Loucy (cell line): ENCODE results near the gene BCL2L2.

ENCODE experiments used
- H2AFZ ChIP-seq: fragments of 200-600 bp; sonication (generic); 2 replicates; pipeline ENCODE4 v1.6.0; 2016; ENCODE audit warnings: antibody characterized with exemption, mild to moderate bottlenecking, low read length, moderate library complexity
- H3F3A ChIP-seq: fragments of 200-600 bp; 2 replicates; pipeline ENCODE4 v1.6.0; 2016; ENCODE audit warnings: antibody characterized with exemption, low read depth, mild to moderate bottlenecking
- H3K27me3 ChIP-seq: fragments of 200-600 bp; sonication (generic); 2 replicates; pipeline ENCODE4 v1.6.1; 2014; ENCODE audit warnings: low read length, mild to moderate bottlenecking; ENCODE audit not compliant: insufficient read depth, poor library complexity, severe bottlenecking
- H3K36me3 ChIP-seq: fragments of 200-600 bp; sonication (generic); 2 replicates; pipeline ENCODE4 v1.6.1; 2016; ENCODE audit warnings: low read length; ENCODE audit not compliant: insufficient read depth
- H3K4me1 ChIP-seq: fragments of 200-600 bp; sonication (generic); 2 replicates; pipeline ENCODE4 v1.5.1; 2014; ENCODE audit warnings: low read length, mild to moderate bottlenecking; ENCODE audit not compliant: insufficient read depth, poor library complexity, severe bottlenecking
- H3K4me2 ChIP-seq: fragments of 200-600 bp; sonication (generic); 2 replicates; pipeline ENCODE4 v1.6.0; 2014; ENCODE audit warnings: antibody characterized with exemption, low read length, low read depth, mild to moderate bottlenecking; ENCODE audit not compliant: poor library complexity, severe bottlenecking
- H3K4me3 ChIP-seq: fragments of 200-600 bp; sonication (generic); 2 replicates; pipeline ENCODE4 v1.5.1; 2014; ENCODE audit warnings: low read length, mild to moderate bottlenecking, mixed read lengths; ENCODE audit not compliant: poor library complexity, severe bottlenecking
- H3K79me2 ChIP-seq: fragments of 200-600 bp; sonication (generic); 2 replicates; pipeline ENCODE4 v1.6.1; 2014; ENCODE audit warnings: low read length; ENCODE audit not compliant: insufficient read depth
- H3K9ac ChIP-seq: fragments of 200-600 bp; sonication (generic); 2 replicates; pipeline ENCODE4 v1.6.0; 2014; ENCODE audit warnings: mild to moderate bottlenecking, low read depth, low read length, moderate library complexity; ENCODE audit not compliant: poor library complexity, severe bottlenecking
- H3K9me2 ChIP-seq: fragments of 200-600 bp; sonication (generic); replicated peaks from 2 replicates; pipeline ENCODE4 v1.6.1; 2016; ENCODE audit warnings: low read depth, low read length, mixed read lengths
- H3K9me3 ChIP-seq: fragments of 200-600 bp; sonication (generic); 2 replicates; pipeline ENCODE4 v1.6.1; 2014; ENCODE audit warnings: mild to moderate bottlenecking, antibody characterized with exemption, low read length, low read depth; ENCODE audit not compliant: insufficient read depth
- H4K20me1 ChIP-seq: fragments of 200-600 bp; sonication (generic); 2 replicates; pipeline ENCODE4 v1.6.0; 2014; ENCODE audit warnings: antibody characterized with exemption, low read length, mild to moderate bottlenecking; ENCODE audit not compliant: insufficient read depth, poor library complexity, severe bottlenecking
- CTCF ChIP-seq: fragments of 200-600 bp; sonication (generic); conservative IDR thresholded peaks from 2 replicates; pipeline ENCODE4 v1.5.1; 2014; ENCODE audit warnings: mild to moderate bottlenecking, antibody characterized with exemption, low read length
- EZH2phosphoT487 ChIP-seq: fragments of 200-600 bp; IDR thresholded peaks from 2 replicates; pipeline ENCODE4 v1.6.1; 2018; ENCODE audit warnings: antibody characterized with exemption, mild to moderate bottlenecking, moderate library complexity, borderline replicate concordance

Gene BCL2L2

DNA sequence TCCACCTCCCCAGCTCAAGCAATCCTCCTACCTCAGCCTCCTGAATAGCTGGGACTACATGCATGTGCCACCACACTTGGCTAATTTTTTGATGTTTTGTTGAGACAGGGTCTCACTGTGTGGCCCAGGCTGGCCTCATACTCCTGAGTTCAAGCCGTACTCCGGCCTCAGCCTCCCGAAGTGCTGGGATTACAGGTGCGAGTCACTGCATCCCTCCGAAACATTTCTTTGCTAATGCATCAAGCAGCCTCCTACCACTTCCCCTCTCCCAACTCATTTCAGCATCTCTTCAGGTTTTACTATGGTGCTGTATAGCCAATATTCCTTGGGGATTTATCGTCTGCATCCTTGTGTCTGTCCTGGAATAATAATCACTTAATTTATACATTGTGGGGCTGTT lies 48.4 kb downstream of the BCL2L2 start:
- no peak overlapping the region for H3K4me2 ChIP-seq
- H3K4me1 ChIP-seq, result no peaks in the 10 kb centered on the region
- TF ChIP-seq EZH2phosphoT487 (no peak), CTCF (no peak)
- H4K20me1 ChIP-seq, result no peaks in the 10 kb centered on the region
- H3K27me3 ChIP-seq, result peaks cover 17% of the 10 kb centered on the region
- H3K9me2 ChIP-seq, result no peaks in the 10 kb centered on the region
- no peak overlapping the region for H3K9ac ChIP-seq
- H2AFZ ChIP-seq, result no peak overlapping the region
- H3K4me3 ChIP-seq, result no peak overlapping the region
- no peaks in the 10 kb centered on the region for H3K9me3 ChIP-seq
- H3K36me3 ChIP-seq, result no peaks in the 10 kb centered on the region
- no peaks in the 10 kb centered on the region for H3F3A ChIP-seq
- no peaks in the 10 kb centered on the region for H3K79me2 ChIP-seq

DNA sequence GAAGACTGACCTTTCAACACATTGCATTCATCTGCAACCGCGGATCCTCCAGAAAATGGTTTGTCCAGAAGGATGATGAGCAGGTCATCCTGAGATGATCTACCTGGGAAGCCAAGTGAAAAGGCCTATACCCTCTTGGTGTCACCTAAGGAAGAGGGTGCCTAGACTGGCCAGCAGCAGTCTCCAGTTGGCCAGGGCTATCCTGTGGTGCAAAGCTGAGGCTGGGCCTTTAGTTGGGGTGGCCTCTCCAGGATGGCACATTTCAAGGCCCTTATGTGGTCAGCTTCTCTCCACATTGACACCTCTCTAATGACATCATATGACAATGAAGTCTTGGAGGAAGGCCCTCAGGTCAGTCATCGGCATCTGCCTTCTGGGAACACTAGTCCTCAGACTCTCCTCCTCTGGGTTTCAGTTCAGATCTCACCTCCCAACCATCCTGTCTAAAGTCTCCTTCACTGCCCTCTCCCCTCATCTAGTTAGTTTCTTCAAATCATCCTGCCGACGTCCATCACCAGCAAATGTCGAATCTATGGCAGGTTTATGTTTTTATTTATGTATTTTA lies 49.3 kb downstream of the BCL2L2 start:
- Histone ChIP-seq H2AFZ (no peak overlapping the region), H3K9me3 (no peaks in the 10 kb centered on the region), H4K20me1 (no peaks in the 10 kb centered on the region), H3K4me1 (no peaks in the 10 kb centered on the region), H3K4me3 (no peak overlapping the region), H3K9me2 (no peaks in the 10 kb centered on the region), H3K36me3 (no peaks in the 10 kb centered on the region), H3K79me2 (no peaks in the 10 kb centered on the region), H3K9ac (no peak overlapping the region), H3K27me3 (peaks cover 17% of the 10 kb centered on the region), H3K4me2 (no peak overlapping the region), H3F3A (no peaks in the 10 kb centered on the region)
- TF ChIP-seq CTCF (no peak), EZH2phosphoT487 (no peak)

DNA sequence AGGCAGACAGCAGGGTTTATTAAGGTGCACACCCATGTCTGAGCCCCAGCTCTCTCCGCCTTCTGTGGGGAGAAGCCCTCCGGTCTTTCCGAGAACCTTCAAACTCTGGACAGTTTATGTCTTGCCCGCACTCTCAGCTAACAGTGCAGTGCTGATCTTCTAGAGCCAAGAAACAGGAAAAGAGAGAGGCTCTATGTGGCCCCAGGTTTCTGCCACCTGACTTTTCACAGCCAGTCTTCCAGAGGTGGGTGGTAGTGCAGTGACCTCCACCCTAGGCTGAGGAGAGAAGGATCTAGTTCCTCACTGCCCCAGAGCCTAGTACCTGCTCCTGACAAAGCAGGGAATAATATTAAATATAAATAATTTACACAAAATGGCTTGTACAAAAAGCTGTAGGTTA lies 50.0 kb downstream of the BCL2L2 start:
- Histone ChIP-seq H3K79me2 (no peaks in the 10 kb centered on the region), H3K36me3 (no peaks in the 10 kb centered on the region), H3K9me3 (no peaks in the 10 kb centered on the region), H3K4me1 (no peaks in the 10 kb centered on the region), H3K4me2 (no peak overlapping the region), H2AFZ (no peak overlapping the region), H3F3A (no peaks in the 10 kb centered on the region), H3K4me3 (no peak overlapping the region), H3K27me3 (peaks cover 12% of the 10 kb centered on the region), H3K9me2 (no peaks in the 10 kb centered on the region), H3K9ac (no peak overlapping the region), H4K20me1 (no peaks in the 10 kb centered on the region)
- TF ChIP-seq CTCF (no peak), EZH2phosphoT487 (no peak)
